ENCODE data around the gene SCGB1A1.

SCGB1A1 gene

GRCh38 chr11:62466444-62466843 is 47.6 kb downstream of the SCGB1A1 start:
- no peak overlapping the region for H3K4me3 ChIP-seq (ENCODE audit: insufficient read depth, low read length, poor library complexity, severe bottlenecking)
- TF ChIP-seq EZH2phosphoT487 (conservative IDR thresholded peaks at IDR 0.05; ENCODE audit: low read length) = no peak
- TF ChIP-seq, protein P1, sequence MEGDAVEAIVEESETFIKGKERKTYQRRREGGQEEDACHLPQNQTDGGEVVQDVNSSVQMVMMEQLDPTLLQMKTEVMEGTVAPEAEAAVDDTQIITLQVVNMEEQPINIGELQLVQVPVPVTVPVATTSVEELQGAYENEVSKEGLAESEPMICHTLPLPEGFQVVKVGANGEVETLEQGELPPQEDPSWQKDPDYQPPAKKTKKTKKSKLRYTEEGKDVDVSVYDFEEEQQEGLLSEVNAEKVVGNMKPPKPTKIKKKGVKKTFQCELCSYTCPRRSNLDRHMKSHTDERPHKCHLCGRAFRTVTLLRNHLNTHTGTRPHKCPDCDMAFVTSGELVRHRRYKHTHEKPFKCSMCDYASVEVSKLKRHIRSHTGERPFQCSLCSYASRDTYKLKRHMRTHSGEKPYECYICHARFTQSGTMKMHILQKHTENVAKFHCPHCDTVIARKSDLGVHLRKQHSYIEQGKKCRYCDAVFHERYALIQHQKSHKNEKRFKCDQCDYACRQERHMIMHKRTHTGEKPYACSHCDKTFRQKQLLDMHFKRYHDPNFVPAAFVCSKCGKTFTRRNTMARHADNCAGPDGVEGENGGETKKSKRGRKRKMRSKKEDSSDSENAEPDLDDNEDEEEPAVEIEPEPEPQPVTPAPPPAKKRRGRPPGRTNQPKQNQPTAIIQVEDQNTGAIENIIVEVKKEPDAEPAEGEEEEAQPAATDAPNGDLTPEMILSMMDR (IDR thresholded peaks at IDR 0.05; ENCODE audit: insufficient read depth, low read length, poor library complexity, severe bottlenecking) = no peak
- no peaks in the 10 kb centered on the region for H4K20me1 ChIP-seq (ENCODE audit: low read depth, low read length)
- no peak overlapping the region for H3K4me2 ChIP-seq (ENCODE audit: low read depth, low read length, poor library complexity, severe bottlenecking)
- H3K27me3 ChIP-seq (ENCODE audit: low read length) = no peaks in the 10 kb centered on the region
- H3F3A ChIP-seq (ENCODE audit: insufficient read depth) = no peaks in the 10 kb centered on the region
- no peaks in the 10 kb centered on the region for H3K9me3 ChIP-seq (ENCODE audit: insufficient read depth, low read length)
- no peaks in the 10 kb centered on the region for H3K9me2 ChIP-seq (replicated peaks; ENCODE audit: insufficient read depth, low read length)
- H3K9ac ChIP-seq (ENCODE audit: low read length) = no peak overlapping the region
- no peaks in the 10 kb centered on the region for H3K79me2 ChIP-seq (ENCODE audit: insufficient read depth, low read length)
- H3K27ac ChIP-seq (ENCODE audit: low read depth, low read length) = no peak overlapping the region
- no peaks in the 10 kb centered on the region for H3K36me3 ChIP-seq (ENCODE audit: low read length)
- no peak overlapping the region for H2AFZ ChIP-seq (ENCODE audit: low read depth, low read length, severe bottlenecking)

DNA sequence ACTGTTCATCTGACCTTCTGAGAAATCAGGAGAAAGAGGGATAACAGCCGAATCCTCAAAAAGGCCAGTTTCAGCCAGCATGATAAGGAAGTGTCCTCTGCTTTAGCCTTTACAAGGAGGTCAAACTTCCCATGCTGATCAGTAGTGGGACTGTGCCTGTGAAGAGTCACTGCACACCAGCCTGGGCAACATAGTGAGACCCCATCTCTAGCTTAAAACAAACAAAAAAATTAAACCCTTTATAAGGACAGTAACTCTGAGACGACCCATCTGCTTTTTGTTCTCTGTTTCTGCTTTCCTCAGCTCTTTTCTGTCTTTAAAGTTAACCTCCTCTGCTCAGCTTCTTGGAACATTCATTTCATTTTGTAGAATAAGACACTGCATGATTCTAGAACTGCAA is 49.7 kb downstream of the SCGB1A1 start:
- Histone ChIP-seq H3K4me2 (ENCODE audit: low read depth, low read length, poor library complexity, severe bottlenecking) (no peak overlapping the region), H3K9ac (ENCODE audit: low read length) (no peak overlapping the region), H3K9me3 (ENCODE audit: insufficient read depth, low read length) (no peaks in the 10 kb centered on the region), H3K4me3 (ENCODE audit: insufficient read depth, low read length, poor library complexity, severe bottlenecking) (no peak overlapping the region), H4K20me1 (ENCODE audit: low read depth, low read length) (no peaks in the 10 kb centered on the region), H3K27ac (ENCODE audit: low read depth, low read length) (no peak overlapping the region), H3F3A (ENCODE audit: insufficient read depth) (no peaks in the 10 kb centered on the region), H2AFZ (ENCODE audit: low read depth, low read length, severe bottlenecking) (no peak overlapping the region), H3K27me3 (ENCODE audit: low read length) (no peaks in the 10 kb centered on the region), H3K79me2 (ENCODE audit: insufficient read depth, low read length) (no peaks in the 10 kb centered on the region), H3K9me2 (replicated peaks; ENCODE audit: insufficient read depth, low read length) (no peaks in the 10 kb centered on the region), H3K36me3 (ENCODE audit: low read length) (no peaks in the 10 kb centered on the region)
- TF ChIP-seq, protein P1 (IDR thresholded peaks at IDR 0.05; ENCODE audit: insufficient read depth, low read length, poor library complexity, severe bottlenecking) = no peak
- no peak for TF ChIP-seq EZH2phosphoT487 (conservative IDR thresholded peaks at IDR 0.05; ENCODE audit: low read length)

DNA sequence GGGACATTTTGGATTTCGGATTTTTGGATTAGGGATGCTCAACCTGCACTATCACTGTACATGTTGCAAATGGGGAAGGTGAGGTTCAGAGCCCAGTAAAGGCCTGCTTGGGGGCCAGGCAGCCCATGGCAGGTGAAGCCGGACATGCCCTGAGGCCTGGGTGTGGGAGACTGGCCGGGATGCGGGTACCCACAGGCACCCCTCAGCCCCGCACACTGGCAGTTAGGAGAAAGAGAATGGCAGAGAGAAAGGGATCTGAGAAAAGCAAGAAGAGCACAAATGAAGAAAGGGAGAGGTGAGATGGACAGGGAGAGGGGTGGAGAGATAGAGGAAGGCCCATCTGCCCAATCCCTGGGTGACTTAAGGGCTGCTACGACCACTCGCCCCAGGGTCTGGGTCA is 52.8 kb downstream of the SCGB1A1 start:
- H3K4me3 ChIP-seq (ENCODE audit: insufficient read depth, low read length, poor library complexity, severe bottlenecking) = no peak overlapping the region
- H3K9ac ChIP-seq (ENCODE audit: low read length) = no peak overlapping the region
- no peak overlapping the region for H2AFZ ChIP-seq (ENCODE audit: low read depth, low read length, severe bottlenecking)
- H3K27ac ChIP-seq (ENCODE audit: low read depth, low read length) = no peak overlapping the region
- no peaks in the 10 kb centered on the region for H4K20me1 ChIP-seq (ENCODE audit: low read depth, low read length)
- H3K9me3 ChIP-seq (ENCODE audit: insufficient read depth, low read length) = no peaks in the 10 kb centered on the region
- H3K27me3 ChIP-seq (ENCODE audit: low read length) = no peaks in the 10 kb centered on the region
- H3K36me3 ChIP-seq (ENCODE audit: low read length) = no peaks in the 10 kb centered on the region
- H3K79me2 ChIP-seq (ENCODE audit: insufficient read depth, low read length) = no peaks in the 10 kb centered on the region
- TF ChIP-seq EZH2phosphoT487 (conservative IDR thresholded peaks at IDR 0.05; ENCODE audit: low read length) = no peak
- TF ChIP-seq, protein P1 (IDR thresholded peaks at IDR 0.05; ENCODE audit: insufficient read depth, low read length, poor library complexity, severe bottlenecking) = no peak
- no peaks in the 10 kb centered on the region for H3F3A ChIP-seq (ENCODE audit: insufficient read depth)
- no peaks in the 10 kb centered on the region for H3K9me2 ChIP-seq (replicated peaks; ENCODE audit: insufficient read depth, low read length)
- no peak overlapping the region for H3K4me2 ChIP-seq (ENCODE audit: low read depth, low read length, poor library complexity, severe bottlenecking)
